ENCODE data around the gene GATA5. TPM values are rescaled to one million over a fixed set of nuclear protein-coding genes. Genes with fewer than 3 reads are reported as not detected.

GATA5 gene
- total and polyA plus RNA-seq, 4 donors, result 0.49 to 15.2 (median 1.3) TPM

DNA sequence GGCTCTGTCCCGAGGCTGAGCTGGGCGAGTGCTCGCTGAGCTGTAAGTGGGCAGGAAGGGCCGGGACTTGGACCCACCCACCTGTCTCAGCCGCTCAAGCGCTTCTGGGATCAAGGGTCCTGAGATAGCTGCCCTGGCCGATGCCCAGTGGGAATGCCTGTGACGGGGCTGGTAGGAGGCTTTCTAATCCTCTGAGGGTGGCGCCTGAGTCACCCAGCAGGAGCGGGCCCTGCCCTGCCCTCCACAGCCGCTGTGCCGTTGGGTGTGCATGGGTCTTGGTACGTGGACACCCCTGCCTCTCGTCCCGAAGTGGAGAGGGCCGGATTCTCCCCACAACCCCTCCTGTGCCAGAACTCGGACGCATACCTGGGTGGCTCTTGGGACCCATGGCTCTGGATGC lies 43.1 kb upstream of the GATA5 start:
- H3K27me3 ChIP-seq (ENCODE audit: control insufficient read depth in 3 of 3, insufficient read depth in 3 of 3, low read length in 2 of 3), result peaks cover 0 to 10% (median 4%) of the 10 kb centered on the region in 3 donors
- TF ChIP-seq, protein P1, sequence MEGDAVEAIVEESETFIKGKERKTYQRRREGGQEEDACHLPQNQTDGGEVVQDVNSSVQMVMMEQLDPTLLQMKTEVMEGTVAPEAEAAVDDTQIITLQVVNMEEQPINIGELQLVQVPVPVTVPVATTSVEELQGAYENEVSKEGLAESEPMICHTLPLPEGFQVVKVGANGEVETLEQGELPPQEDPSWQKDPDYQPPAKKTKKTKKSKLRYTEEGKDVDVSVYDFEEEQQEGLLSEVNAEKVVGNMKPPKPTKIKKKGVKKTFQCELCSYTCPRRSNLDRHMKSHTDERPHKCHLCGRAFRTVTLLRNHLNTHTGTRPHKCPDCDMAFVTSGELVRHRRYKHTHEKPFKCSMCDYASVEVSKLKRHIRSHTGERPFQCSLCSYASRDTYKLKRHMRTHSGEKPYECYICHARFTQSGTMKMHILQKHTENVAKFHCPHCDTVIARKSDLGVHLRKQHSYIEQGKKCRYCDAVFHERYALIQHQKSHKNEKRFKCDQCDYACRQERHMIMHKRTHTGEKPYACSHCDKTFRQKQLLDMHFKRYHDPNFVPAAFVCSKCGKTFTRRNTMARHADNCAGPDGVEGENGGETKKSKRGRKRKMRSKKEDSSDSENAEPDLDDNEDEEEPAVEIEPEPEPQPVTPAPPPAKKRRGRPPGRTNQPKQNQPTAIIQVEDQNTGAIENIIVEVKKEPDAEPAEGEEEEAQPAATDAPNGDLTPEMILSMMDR (IDR thresholded peaks at IDR 0.05; ENCODE audit: control extremely low read depth, extremely low read depth), result no peak

DNA sequence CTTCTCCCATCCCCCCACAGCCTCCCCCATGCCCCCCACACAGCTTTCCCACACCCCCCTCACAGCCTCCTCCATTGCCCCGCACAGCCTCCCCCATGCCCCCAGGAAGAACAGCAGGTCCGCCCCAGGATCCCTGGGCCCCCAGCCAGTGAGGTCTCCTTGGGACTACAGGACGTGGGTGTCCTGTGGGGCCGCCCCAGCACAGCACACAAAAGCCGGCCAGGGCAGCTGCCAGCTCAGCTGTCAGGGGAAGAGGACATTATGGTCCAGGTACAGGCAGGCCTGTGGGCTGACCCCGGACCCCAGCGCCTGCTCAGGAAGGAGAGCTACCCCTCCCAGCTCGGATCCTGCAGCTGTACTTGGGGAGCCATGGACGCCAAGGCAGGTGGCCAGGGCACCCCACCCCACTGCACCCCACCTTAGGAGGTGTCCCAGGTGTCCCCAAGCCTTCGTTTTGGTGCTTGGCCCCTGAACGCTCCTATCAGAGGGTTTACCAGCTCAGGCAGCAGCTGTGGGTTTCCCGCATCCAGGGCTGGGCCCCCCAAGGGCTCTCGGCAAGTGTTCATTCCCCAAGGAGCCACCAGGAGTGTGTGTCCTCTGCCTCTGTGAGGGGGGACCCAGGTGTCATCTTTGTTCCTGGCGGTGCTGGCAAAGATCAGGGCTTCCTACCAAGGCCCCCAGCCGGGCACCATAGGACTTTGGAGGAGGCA lies 42.3 kb upstream of the GATA5 start:
- H3K9me3 ChIP-seq (ENCODE audit: control insufficient read depth in 4 of 4, insufficient read depth in 3 of 4, low read length in 3 of 4), result no peaks in the 10 kb centered on the region
- H3K27me3 ChIP-seq (ENCODE audit: control insufficient read depth in 3 of 3, insufficient read depth in 3 of 3, low read length in 2 of 3), result peaks cover 0 to 10% (median 8%) of the 10 kb centered on the region in 3 donors
- no peak for DNase-seq
- no peak overlapping the region for H3K27ac ChIP-seq (ENCODE audit: low read depth in 1 of 2, low read length in 1 of 2)
- no peak for ATAC-seq (ENCODE audit: insufficient read depth, low FRiP score)
- no peaks in the 10 kb centered on the region for H3K36me3 ChIP-seq (ENCODE audit: control insufficient read depth in 4 of 4, insufficient read depth in 4 of 4, low read length in 4 of 4)
- H3K4me1 ChIP-seq (ENCODE audit: control insufficient read depth in 5 of 5, insufficient read depth in 5 of 5, low read length in 5 of 5), result peaks cover 0 to 5% (median 0%) of the 10 kb centered on the region in 5 donors
- H3K4me3 ChIP-seq, result no peak overlapping the region
- no peak overlapping the region for H3K9ac ChIP-seq (ENCODE audit: insufficient read depth in 1 of 2, low read length in 2 of 2)
- 71 to 91% methylated on average over 14 to 15 of the region's 15 CpGs for WGBS, 2 donors
- TF ChIP-seq, protein P1 (IDR thresholded peaks at IDR 0.05; ENCODE audit: control extremely low read depth, extremely low read depth), result no peak

More for the DNA sequence above, 43.1 kb upstream of the GATA5 start:
- Histone ChIP-seq H3K9me3 (ENCODE audit: control insufficient read depth in 4 of 4, insufficient read depth in 3 of 4, low read length in 3 of 4) (no peaks in the 10 kb centered on the region), H3K4me1 (ENCODE audit: control insufficient read depth in 5 of 5, insufficient read depth in 5 of 5, low read length in 5 of 5) (peaks cover 0 to 12% (median 0%) of the 10 kb centered on the region in 5 donors), H3K36me3 (ENCODE audit: control insufficient read depth in 4 of 4, insufficient read depth in 4 of 4, low read length in 4 of 4) (no peaks in the 10 kb centered on the region), H3K9ac (ENCODE audit: insufficient read depth in 1 of 2, low read length in 2 of 2) (no peak overlapping the region), H3K27ac (ENCODE audit: low read depth in 1 of 2, low read length in 1 of 2) (no peak overlapping the region), H3K4me3 (no peak overlapping the region)
- no peak for DNase-seq
- WGBS, 2 donors, result 74 to 83% methylated on average over 18 of the region's 18 CpGs
- ATAC-seq (ENCODE audit: insufficient read depth, low FRiP score), result no peak

DNA sequence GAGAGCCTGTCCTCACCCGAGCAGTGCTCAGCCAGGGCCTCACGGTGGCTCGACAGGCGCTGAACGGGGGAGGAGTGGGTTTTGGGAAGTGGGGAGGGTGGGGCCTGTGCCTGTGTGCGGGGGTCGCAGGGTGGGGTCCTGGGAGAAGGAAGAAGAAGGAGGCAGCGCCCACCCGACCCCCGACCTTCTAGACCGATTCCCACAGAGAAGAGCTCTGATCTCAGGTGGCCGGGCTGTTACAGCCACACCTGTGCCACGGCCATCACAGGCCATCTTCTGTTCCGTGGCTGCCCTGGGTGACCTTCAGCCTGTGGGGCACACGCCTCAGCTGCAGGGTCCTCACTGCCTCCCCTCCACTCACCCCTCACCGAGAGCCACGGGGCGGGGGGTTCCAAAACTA lies 41.4 kb upstream of the GATA5 start:
- H3K9ac ChIP-seq (ENCODE audit: insufficient read depth in 1 of 2, low read length in 2 of 2), result no peak overlapping the region
- H3K36me3 ChIP-seq (ENCODE audit: control insufficient read depth in 4 of 4, insufficient read depth in 4 of 4, low read length in 4 of 4), result no peaks in the 10 kb centered on the region
- H3K4me1 ChIP-seq (ENCODE audit: control insufficient read depth in 5 of 5, insufficient read depth in 5 of 5, low read length in 5 of 5), result peaks cover 0 to 5% (median 0%) of the 10 kb centered on the region in 5 donors
- peaks cover 0 to 16% (median 10%) of the 10 kb centered on the region in 3 donors for H3K27me3 ChIP-seq (ENCODE audit: control insufficient read depth in 3 of 3, insufficient read depth in 3 of 3, low read length in 2 of 3)
- TF ChIP-seq, protein P1 (IDR thresholded peaks at IDR 0.05; ENCODE audit: control extremely low read depth, extremely low read depth), result no peak
- no peak overlapping the region for H3K27ac ChIP-seq (ENCODE audit: low read depth in 1 of 2, low read length in 1 of 2)
- no peak overlapping the region for H3K4me3 ChIP-seq
- WGBS, 2 donors, result 69 to 77% methylated on average over 18 of the region's 18 CpGs
- no peak for DNase-seq
- no peaks in the 10 kb centered on the region for H3K9me3 ChIP-seq (ENCODE audit: control insufficient read depth in 4 of 4, insufficient read depth in 3 of 4, low read length in 3 of 4)
- ATAC-seq (ENCODE audit: insufficient read depth, low FRiP score), result no peak
